Activated B cell treated with CpG ODN at 0.5 μM for 24 hours (primary cell): ENCODE results near the gene TCL1A. TPM values are rescaled to one million over a fixed set of nuclear protein-coding genes. Genes with fewer than 3 reads are reported as not detected.

ENCODE experiments used
- ATAC-seq: fragments of 200-7000 bp; cut with Tn5 transposase; one replicate; pipeline ENCODE4 v1.10.0; 2021; ENCODE audit warnings: low read depth, mild to moderate bottlenecking, moderate library complexity
- CTCF ChIA-PET: fragments of 350-600 bp; sonication (Branson Sonifier 250); formaldehyde crosslinking; loops from one replicate; lab custom pipeline; 2021; ENCODE audit warnings: antibody characterized with exemption; lab: Charles Lee
- POLR2A ChIA-PET: fragments of 350-600 bp; sonication (Branson Sonifier 250); formaldehyde crosslinking; loops from one replicate; lab custom pipeline; 2021; ENCODE audit warnings: antibody characterized with exemption; lab: Charles Lee
- DNase-seq: peaks from one replicate; pipeline ENCODE4 v3.0.0; 2022
- H3K27ac Mint-ChIP-seq: one replicate; pipeline ENCODE4 v1.8.0; 2020; ENCODE audit warnings: mixed read lengths
- H3K27me3 Mint-ChIP-seq: one replicate; pipeline ENCODE4 v1.8.0; 2021; ENCODE audit warnings: mixed read lengths
- H3K36me3 Mint-ChIP-seq: one replicate; pipeline ENCODE4 v1.8.0; 2021; ENCODE audit warnings: low read depth, mixed read lengths
- H3K4me1 Mint-ChIP-seq: one replicate; pipeline ENCODE4 v1.8.0; 2021; ENCODE audit warnings: mixed read lengths
- H3K4me3 Mint-ChIP-seq: one replicate; pipeline ENCODE4 v1.8.0; 2020; ENCODE audit warnings: mild to moderate bottlenecking, mixed read lengths
- H3K9me3 Mint-ChIP-seq: one replicate; pipeline ENCODE4 v1.8.0; 2020; ENCODE audit warnings: mixed read lengths
- CTCF ChIP-seq: fragments of 200-600 bp; IDR thresholded peaks from one replicate; pipeline ENCODE4 v1.8.0; 2022; ENCODE audit warnings: antibody characterized with exemption, mild to moderate bottlenecking
- intact Hi-C: fragments of 100-400 bp; cut with micrococcal nuclease; formaldehyde crosslinking; loops from one replicate; pipeline ENCODE4 v1.15.1; 2024
- total RNA-seq: library from RNA; stranded (reverse); gene quantifications from 2 replicates; pipeline ENCODE4 v1.2.3, GENCODE V29; 2022

The TCL1A gene
- total RNA-seq, 1 donor from 2014 or later: 234 TPM

GRCh38 chr14:95701846-95702221 lies 12.1 kb downstream of the TCL1A start:
- Mint-ChIP-seq H3K4me3 (no peak overlapping the region), H3K27ac (peak overlapping the region; percentile 94), H3K9me3 (peaks cover 2% of the 10 kb centered on the region), H3K27me3 (peaks cover 2% of the 10 kb centered on the region), H3K4me1 (peaks cover 90% of the 10 kb centered on the region), H3K36me3 (peaks cover 2% of the 10 kb centered on the region)
- ChIA-PET CTCF (no interaction called here), POLR2A (interaction anchor here (7.8 kb wide), 1 partner anchor 8 kb away, joined by 116 read pairs; no protein-coding TSS in a partner anchor)
- intact Hi-C loops: no loop called here
- no peak for TF ChIP-seq CTCF
- DNase-seq (no peak), ATAC-seq (no peak)

- intact Hi-C loops: no loop called here
- Mint-ChIP-seq H3K36me3 (peaks cover 2% of the 10 kb centered on the region), H3K9me3 (peaks cover 2% of the 10 kb centered on the region), H3K4me1 (peaks cover 93% of the 10 kb centered on the region), H3K27me3 (peaks cover 2% of the 10 kb centered on the region), H3K27ac (peak overlapping the region; percentile 94), H3K4me3 (no peak overlapping the region)
- ChIA-PET CTCF (interaction anchor here (1.0 to 1.6 kb wide), 3 partner anchors 11 to 27 kb away, joined by 5 to 6 read pairs (median 5); partner anchors contain the start of gene TCL1A), POLR2A (interaction anchor here (0.7 to 8.0 kb wide), 7 partner anchors 9 to 478 kb away, joined by 3 to 116 read pairs (median 4); partner anchors contain the start of gene TCL1A)
- ATAC-seq (no peak), DNase-seq (no peak)
- TF ChIP-seq CTCF: no peak
Observed at GRCh38 chr14:95700221-95700976, 13.5 kb downstream of the TCL1A start.

GRCh38 chr14:95699412-95699811 lies 14.5 kb downstream of the TCL1A start:
- peaks cover 4% of the 10 kb centered on the region for H3K27me3 Mint-ChIP-seq
- H3K27ac Mint-ChIP-seq: peak overlapping the region; percentile 94
- peak; percentile 18 for ATAC-seq
- POLR2A ChIA-PET: interaction anchor here (0.9 to 8.0 kb wide), 7 partner anchors 10 to 35 kb away, joined by 3 to 116 read pairs (median 4); partner anchors contain the start of gene TCL1A
- H3K4me3 Mint-ChIP-seq: peak overlapping the region; percentile 62
- peaks cover 2% of the 10 kb centered on the region for H3K9me3 Mint-ChIP-seq
- DNase-seq: no peak
- no peak for TF ChIP-seq CTCF
- CTCF ChIA-PET: interaction anchor here (1.4 to 1.6 kb wide), 2 partner anchors 15 to 28 kb away, joined by 5 to 6 read pairs; partner anchors contain the start of gene TCL1A
- intact Hi-C loops: loop anchor here (1.0 to 10.0 kb wide), 4 partner anchors 8 to 375 kb away; no protein-coding TSS in a partner anchor
- H3K36me3 Mint-ChIP-seq: peaks cover 2% of the 10 kb centered on the region
- H3K4me1 Mint-ChIP-seq: peaks cover 93% of the 10 kb centered on the region

- CTCF ChIA-PET: interaction anchor here (0.8 to 2.3 kb wide), 4 partner anchors 13 to 34 kb away, joined by 3 to 9 read pairs (median 4); partner anchors contain the start of gene TCL1A
- POLR2A ChIA-PET: interaction anchor here (1.4 to 8.0 kb wide), 6 partner anchors 11 to 75 kb away, joined by 4 to 116 read pairs (median 44); partner anchors contain the start of gene TCL1A
- DNase-seq (no peak), ATAC-seq (no peak)
- no peak for TF ChIP-seq CTCF
- peaks cover 94% of the 10 kb centered on the region for H3K4me1 Mint-ChIP-seq
- H3K27ac Mint-ChIP-seq: peak overlapping the region; percentile 94
- peaks cover 2% of the 10 kb centered on the region for H3K9me3 Mint-ChIP-seq
- H3K27me3 Mint-ChIP-seq: peaks cover 5% of the 10 kb centered on the region
- peak overlapping the region; percentile 13 for H3K4me3 Mint-ChIP-seq
- H3K36me3 Mint-ChIP-seq: peaks cover 2% of the 10 kb centered on the region
- intact Hi-C loops: loop anchor here (5.0 to 10.0 kb wide), 3 partner anchors 36 to 373 kb away; no protein-coding TSS in a partner anchor
Observed at GRCh38 chr14:95698287-95698686, 15.6 kb downstream of the TCL1A start.
